CD8-positive, alpha-beta memory T cell (primary cell): Measurements from ENCODE around the gene UHMK1. TPM values are rescaled to one million over a fixed set of nuclear protein-coding genes. Genes with fewer than 3 reads are reported as not detected.

Experiments
- CTCF ChIA-PET: fragments of 350-600 bp; sonication (Branson Sonifier 250); formaldehyde crosslinking; loops from one replicate; lab custom pipeline; 2021; ENCODE audit warnings: antibody characterized with exemption; lab: Charles Lee
- POLR2A ChIA-PET: fragments of 350-600 bp; sonication (Branson Sonifier 250); formaldehyde crosslinking; loops from one replicate; lab custom pipeline; 2021; ENCODE audit warnings: antibody characterized with exemption; lab: Charles Lee
- DNase-seq, 5 donors: peaks; one replicate each; pipeline versions ENCODE4 v3.0.0 to v3.0.0-alpha.2; 2020 to 2022; ENCODE audit warnings: mixed read lengths in 1 of 5
- H3K27ac ChIP-seq: one replicate; pipeline ENCODE4 v1.7.0; 2013; ENCODE audit warnings: low read depth, mild to moderate bottlenecking, low read length, moderate library complexity
- H3K27me3 ChIP-seq: 2 replicates; pipeline ENCODE4 v1.7.0; 2013; ENCODE audit warnings: low read length, mild to moderate bottlenecking; ENCODE audit not compliant: insufficient read depth, poor library complexity, severe bottlenecking
- H3K36me3 ChIP-seq: 2 replicates; pipeline ENCODE4 v1.7.0; 2013; ENCODE audit warnings: mild to moderate bottlenecking, low read length, moderate library complexity; ENCODE audit not compliant: insufficient read depth
- H3K4me1 ChIP-seq: 2 replicates; pipeline ENCODE4 v1.7.0; 2013; ENCODE audit warnings: mild to moderate bottlenecking, low read length, moderate library complexity; ENCODE audit not compliant: insufficient read depth
- H3K4me3 ChIP-seq: 2 replicates; pipeline ENCODE4 v1.7.0; 2013; ENCODE audit warnings: mild to moderate bottlenecking, low read length
- H3K9me3 ChIP-seq: 2 replicates; pipeline ENCODE4 v1.7.0; 2013; ENCODE audit warnings: mild to moderate bottlenecking, low read length
- H3K27ac Mint-ChIP-seq, 8 donors: one replicate each; pipeline ENCODE4 v1.8.0; 2020 to 2021; ENCODE audit warnings: mixed read lengths in 8 of 8, mild to moderate bottlenecking in 6 of 8, inconsistent platforms in 3 of 8, moderate library complexity in 3 of 8
- H3K27me3 Mint-ChIP-seq, 2 donors: one replicate each; pipeline ENCODE4 v1.8.0; 2020 to 2021; ENCODE audit warnings: mixed read lengths in 2 of 2, mild to moderate bottlenecking in 1 of 2, moderate library complexity in 1 of 2
- H3K36me3 Mint-ChIP-seq, 3 donors: one replicate each; pipeline ENCODE4 v1.8.0; 2020 to 2021; ENCODE audit warnings: mixed read lengths in 3 of 3, inconsistent platforms in 1 of 3, mild to moderate bottlenecking in 1 of 3
- H3K4me1 Mint-ChIP-seq, 3 donors: one replicate each; pipeline ENCODE4 v1.8.0; 2020 to 2021; ENCODE audit warnings: mixed read lengths in 3 of 3, inconsistent platforms in 1 of 3, mild to moderate bottlenecking in 1 of 3
- H3K4me3 Mint-ChIP-seq, 7 donors: one replicate each; pipeline ENCODE4 v1.8.0; 2020 to 2021; ENCODE audit warnings: mixed read lengths in 7 of 7, mild to moderate bottlenecking in 6 of 7, moderate library complexity in 4 of 7, inconsistent platforms in 2 of 7
- H3K9me3 Mint-ChIP-seq, 5 donors: one replicate each; pipeline ENCODE4 v1.8.0; 2020 to 2022; ENCODE audit warnings: mixed read lengths in 5 of 5, mild to moderate bottlenecking in 3 of 5, moderate library complexity in 2 of 5, inconsistent platforms in 1 of 5
- polyA plus RNA-seq: library from polyadenylated mRNA; unstranded; fragments of 300-500 nt; fragmentation: Illumina TruSeq; gene quantifications from one replicate; pipeline ENCODE4 v1.2.3, GENCODE V29; 2021
- total RNA-seq, 2 experiments: library from RNA; stranded (reverse); gene quantifications; one replicate each; pipeline ENCODE4 v1.2.3, GENCODE V29; 2021

The UHMK1 gene
- total and polyA plus RNA-seq, 3 experiments from 2014 or later, result 54.3 to 67.9 (median 67.7) TPM

DNA sequence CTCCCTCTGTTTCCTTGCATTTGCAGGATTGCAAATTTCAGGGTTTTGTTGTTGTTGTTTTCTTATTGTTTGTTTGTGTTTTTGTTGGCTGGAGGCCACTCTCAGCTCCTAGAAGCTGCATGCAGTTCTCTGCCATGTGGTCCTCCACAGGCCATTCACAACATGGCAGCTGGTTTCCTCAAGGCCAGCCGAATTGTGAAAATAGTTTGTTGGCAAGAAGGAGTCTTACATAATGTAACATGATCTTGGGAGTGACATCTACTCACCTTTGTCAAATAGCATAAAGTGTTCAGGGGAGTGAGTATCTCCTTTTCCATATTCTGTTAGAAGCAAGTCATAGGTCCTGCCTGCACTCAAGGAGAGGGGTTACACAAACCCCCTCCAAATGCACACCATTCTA is 53.3 kb downstream of the UHMK1 start:
- Histone ChIP-seq H3K36me3 (no peaks in the 10 kb centered on the region), H3K27me3 (no peaks in the 10 kb centered on the region), H3K9me3 (no peaks in the 10 kb centered on the region), H3K27ac (peak overlapping the region; percentile 43), H3K4me1 (no peaks in the 10 kb centered on the region), H3K4me3 (no peak overlapping the region)
- peaks cover 0 to 8% (median 0%) of the 10 kb centered on the region in 3 donors for H3K36me3 Mint-ChIP-seq
- H3K27ac Mint-ChIP-seq, result peak overlapping the region in 1 of 8 donors; percentile 43
- no peaks in the 10 kb centered on the region for H3K9me3 Mint-ChIP-seq
- H3K4me1 Mint-ChIP-seq, result peaks cover 0 to 16% (median 9%) of the 10 kb centered on the region in 3 donors
- no peak overlapping the region for H3K4me3 Mint-ChIP-seq
- POLR2A ChIA-PET, result no interaction called here
- peaks cover 0 to 3% of the 10 kb centered on the region in 2 donors for H3K27me3 Mint-ChIP-seq
- no peak for DNase-seq
- CTCF ChIA-PET, result no interaction called here

DNA sequence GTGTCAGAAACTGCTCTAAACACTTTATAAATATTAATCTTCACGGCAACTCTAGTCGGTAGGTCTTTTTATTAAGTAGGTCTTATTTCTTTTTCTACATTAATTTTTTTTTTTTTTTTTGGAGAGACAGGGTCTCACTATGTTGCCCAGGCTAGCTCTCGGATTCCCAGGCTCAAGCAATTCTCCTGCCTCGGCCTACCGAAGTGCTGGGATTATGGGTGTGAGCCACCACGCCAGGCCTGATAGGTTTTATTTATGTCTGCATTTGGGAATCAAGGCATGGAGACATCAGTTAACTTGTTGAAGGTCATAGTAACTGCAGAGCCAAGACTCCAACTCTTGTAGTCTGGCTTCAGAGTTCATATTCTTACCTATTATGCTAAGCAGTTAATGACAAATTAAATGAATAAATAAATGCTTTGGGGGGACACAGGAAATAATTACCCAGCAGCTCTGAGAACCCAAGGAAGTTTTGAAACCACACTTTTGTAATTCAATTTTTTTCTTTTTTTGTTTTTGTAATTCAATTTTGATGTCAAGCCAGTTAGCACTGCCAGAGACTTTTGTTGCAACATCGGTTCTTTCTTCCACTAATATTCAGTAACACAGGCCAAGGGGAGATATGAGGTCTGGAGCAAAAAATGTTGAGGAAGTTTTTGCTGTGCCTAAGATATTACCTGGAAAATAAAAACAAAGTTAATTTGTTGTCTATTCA is 54.5 kb downstream of the UHMK1 start:
- no peaks in the 10 kb centered on the region for H3K9me3 ChIP-seq
- CTCF ChIA-PET, result no interaction called here
- peaks cover 0 to 16% (median 9%) of the 10 kb centered on the region in 3 donors for H3K4me1 Mint-ChIP-seq
- no peaks in the 10 kb centered on the region for H3K36me3 ChIP-seq
- no peaks in the 10 kb centered on the region for H3K27me3 ChIP-seq
- H3K27me3 Mint-ChIP-seq, result no peaks in the 10 kb centered on the region
- no peak for DNase-seq
- H3K36me3 Mint-ChIP-seq, result peaks cover 0 to 8% (median 1%) of the 10 kb centered on the region in 3 donors
- H3K27ac Mint-ChIP-seq, result no peak overlapping the region
- H3K9me3 Mint-ChIP-seq, result no peaks in the 10 kb centered on the region
- no peak overlapping the region for H3K4me3 ChIP-seq
- H3K4me1 ChIP-seq, result no peaks in the 10 kb centered on the region
- H3K4me3 Mint-ChIP-seq, result no peak overlapping the region
- POLR2A ChIA-PET, result no interaction called here
- H3K27ac ChIP-seq, result no peak overlapping the region

DNA sequence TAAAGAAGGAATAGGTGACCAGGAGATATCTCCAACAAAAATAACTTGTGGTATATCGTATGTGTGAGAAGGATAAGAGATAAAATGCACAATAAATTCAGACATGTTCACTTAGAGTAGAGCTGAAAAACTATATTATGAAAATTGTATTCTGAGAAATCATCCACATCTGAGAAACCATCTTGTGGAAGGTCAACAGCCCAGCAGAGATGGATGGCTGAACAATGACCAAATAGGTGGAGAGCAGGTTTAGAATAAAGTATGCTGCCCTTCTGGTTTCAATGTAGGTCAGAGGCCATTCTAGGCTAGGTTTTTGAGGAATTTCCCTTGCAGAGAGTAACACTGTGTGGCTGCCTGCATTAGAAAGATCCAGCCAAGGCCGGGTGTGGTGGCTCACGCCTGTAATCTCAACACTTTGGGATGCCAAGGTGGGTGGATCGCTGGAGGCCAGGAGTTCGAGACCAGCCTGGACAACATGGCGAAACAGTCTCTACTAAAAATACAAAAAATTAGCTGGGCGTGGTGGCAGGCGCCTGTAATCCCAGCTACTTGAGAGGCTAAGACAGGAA is 55.1 kb downstream of the UHMK1 start:
- Mint-ChIP-seq H3K27me3 (no peaks in the 10 kb centered on the region), H3K4me3 (no peak overlapping the region), H3K4me1 (peaks cover 0 to 14% (median 9%) of the 10 kb centered on the region in 3 donors), H3K9me3 (no peaks in the 10 kb centered on the region), H3K36me3 (peaks cover 0 to 8% (median 1%) of the 10 kb centered on the region in 3 donors), H3K27ac (no peak overlapping the region)
- H3K36me3 ChIP-seq, result no peaks in the 10 kb centered on the region
- no peak overlapping the region for H3K4me3 ChIP-seq
- no peaks in the 10 kb centered on the region for H3K4me1 ChIP-seq
- H3K9me3 ChIP-seq, result no peaks in the 10 kb centered on the region
- no peaks in the 10 kb centered on the region for H3K27me3 ChIP-seq
- ChIA-PET POLR2A (no interaction called here), CTCF (no interaction called here)
- DNase-seq, result no peak
- no peak overlapping the region for H3K27ac ChIP-seq

DNA sequence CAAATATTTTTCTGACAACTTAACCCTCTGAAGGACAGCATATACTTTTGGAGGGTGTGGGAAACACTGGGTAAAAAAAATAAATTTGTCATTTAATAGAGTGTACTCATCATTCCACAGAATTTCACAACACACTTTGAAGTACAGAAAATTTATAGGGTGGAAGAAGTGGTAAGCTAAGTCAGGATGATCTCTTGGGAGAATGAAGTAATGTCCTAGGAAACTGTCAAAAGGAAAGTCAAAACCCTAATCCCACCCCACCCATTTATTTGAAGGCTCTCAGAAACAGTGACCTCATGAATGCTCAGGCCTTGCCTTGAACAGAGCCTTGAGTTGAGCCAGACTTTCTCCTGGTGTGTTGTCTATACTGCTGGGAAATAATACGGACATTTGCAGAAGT is 56.6 kb downstream of the UHMK1 start:
- H3K36me3 Mint-ChIP-seq, result peaks cover 0 to 1% (median under 1%) of the 10 kb centered on the region in 3 donors
- no peak overlapping the region for H3K27ac Mint-ChIP-seq
- H3K9me3 Mint-ChIP-seq, result no peaks in the 10 kb centered on the region
- Histone ChIP-seq H3K27me3 (no peaks in the 10 kb centered on the region), H3K36me3 (no peaks in the 10 kb centered on the region), H3K4me1 (no peaks in the 10 kb centered on the region), H3K4me3 (no peak overlapping the region), H3K9me3 (no peaks in the 10 kb centered on the region), H3K27ac (no peak overlapping the region)
- H3K27me3 Mint-ChIP-seq, result no peaks in the 10 kb centered on the region
- no peak overlapping the region for H3K4me3 Mint-ChIP-seq
- POLR2A ChIA-PET, result no interaction called here
- no peak for DNase-seq
- H3K4me1 Mint-ChIP-seq, result peaks cover 0 to 5% (median 3%) of the 10 kb centered on the region in 3 donors
- CTCF ChIA-PET, result no interaction called here

DNA sequence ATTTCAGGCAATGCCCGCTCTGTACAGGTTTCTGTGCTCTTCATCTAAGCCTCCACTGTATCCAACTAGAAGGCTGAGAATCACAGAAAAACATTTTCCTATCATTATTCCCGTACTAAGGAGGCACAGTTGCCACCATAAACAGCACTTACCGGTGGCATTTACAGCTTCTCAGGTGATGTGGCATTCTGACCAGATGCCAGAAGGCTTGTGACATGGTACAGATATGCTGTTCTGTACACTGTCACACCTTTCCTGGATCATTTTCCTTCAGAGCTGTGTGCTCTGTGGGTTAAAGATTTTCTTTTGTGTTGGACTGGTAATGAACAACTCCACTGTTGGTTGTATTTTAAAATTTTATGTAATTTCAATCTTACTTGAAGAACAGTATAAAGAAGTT is 59.9 kb downstream of the UHMK1 start:
- H3K4me1 ChIP-seq, result peaks cover 15% of the 10 kb centered on the region
- Mint-ChIP-seq H3K27me3 (peaks cover 0 to 3% of the 10 kb centered on the region in 2 donors), H3K36me3 (peaks cover 0 to 5% (median 1%) of the 10 kb centered on the region in 3 donors), H3K4me1 (peaks cover 19 to 21% (median 20%) of the 10 kb centered on the region in 3 donors), H3K9me3 (peaks cover 0 to 2% (median 0%) of the 10 kb centered on the region in 5 donors), H3K27ac (no peak overlapping the region), H3K4me3 (no peak overlapping the region)
- no peak overlapping the region for H3K27ac ChIP-seq
- H3K9me3 ChIP-seq, result no peaks in the 10 kb centered on the region
- ChIA-PET POLR2A (no interaction called here), CTCF (no interaction called here)
- DNase-seq, result no peak
- H3K27me3 ChIP-seq, result no peaks in the 10 kb centered on the region
- no peaks in the 10 kb centered on the region for H3K36me3 ChIP-seq
- H3K4me3 ChIP-seq, result no peak overlapping the region

DNA sequence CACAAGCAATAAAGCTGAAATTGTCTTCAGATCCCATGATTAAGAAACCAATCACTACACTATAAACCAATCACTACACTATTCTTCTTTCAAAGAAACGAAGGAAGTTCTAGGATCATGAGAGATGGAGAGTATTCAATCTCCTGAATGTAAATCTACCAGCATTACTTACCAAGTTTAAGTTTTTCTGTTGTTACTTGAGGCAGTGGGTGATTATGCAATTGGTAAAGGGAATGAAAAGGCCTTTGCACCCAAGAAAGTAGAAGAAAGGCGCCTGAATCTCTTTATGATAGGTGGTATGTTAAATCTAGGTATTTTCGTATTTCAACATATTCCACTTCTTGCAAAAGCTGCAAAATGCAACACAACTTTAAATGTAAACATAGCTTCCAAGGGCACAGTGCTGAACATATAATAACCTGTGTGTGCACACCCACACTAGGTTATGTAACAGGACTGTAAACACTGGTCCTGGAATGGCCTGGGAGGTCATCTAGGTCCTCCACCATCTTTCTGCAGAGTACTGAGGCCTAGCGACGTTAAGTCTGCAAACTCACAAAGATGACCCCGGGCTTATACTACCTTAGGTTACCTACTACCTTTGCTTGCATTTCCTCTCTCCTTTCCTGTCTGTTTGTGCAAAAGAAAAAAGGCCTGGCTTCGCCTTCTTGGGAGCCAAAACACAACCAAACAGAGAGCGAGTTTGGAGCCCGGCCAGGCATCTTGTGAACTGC is 62.9 kb downstream of the UHMK1 start:
- ChIA-PET POLR2A (no interaction called here), CTCF (no interaction called here)
- peaks cover 39 to 49% (median 48%) of the 10 kb centered on the region in 3 donors for H3K4me1 Mint-ChIP-seq
- H3K4me1 ChIP-seq, result peaks cover 16% of the 10 kb centered on the region
- no peak for DNase-seq
- no peaks in the 10 kb centered on the region for H3K27me3 ChIP-seq
- H3K27ac Mint-ChIP-seq, result peak overlapping the region; percentile 97 to 99 (median 99)
- peak overlapping the region; percentile 93 for H3K27ac ChIP-seq
- H3K9me3 Mint-ChIP-seq, result peaks cover 0 to 2% (median 0%) of the 10 kb centered on the region in 5 donors
- H3K36me3 Mint-ChIP-seq, result peaks cover 0 to 5% (median 1%) of the 10 kb centered on the region in 3 donors
- H3K4me3 Mint-ChIP-seq, result peak overlapping the region; percentile 96 to 99 (median 96)
- no peaks in the 10 kb centered on the region for H3K36me3 ChIP-seq
- H3K4me3 ChIP-seq, result peak overlapping the region; percentile 78
- peaks cover 0 to 3% of the 10 kb centered on the region in 2 donors for H3K27me3 Mint-ChIP-seq
- H3K9me3 ChIP-seq, result no peaks in the 10 kb centered on the region

DNA sequence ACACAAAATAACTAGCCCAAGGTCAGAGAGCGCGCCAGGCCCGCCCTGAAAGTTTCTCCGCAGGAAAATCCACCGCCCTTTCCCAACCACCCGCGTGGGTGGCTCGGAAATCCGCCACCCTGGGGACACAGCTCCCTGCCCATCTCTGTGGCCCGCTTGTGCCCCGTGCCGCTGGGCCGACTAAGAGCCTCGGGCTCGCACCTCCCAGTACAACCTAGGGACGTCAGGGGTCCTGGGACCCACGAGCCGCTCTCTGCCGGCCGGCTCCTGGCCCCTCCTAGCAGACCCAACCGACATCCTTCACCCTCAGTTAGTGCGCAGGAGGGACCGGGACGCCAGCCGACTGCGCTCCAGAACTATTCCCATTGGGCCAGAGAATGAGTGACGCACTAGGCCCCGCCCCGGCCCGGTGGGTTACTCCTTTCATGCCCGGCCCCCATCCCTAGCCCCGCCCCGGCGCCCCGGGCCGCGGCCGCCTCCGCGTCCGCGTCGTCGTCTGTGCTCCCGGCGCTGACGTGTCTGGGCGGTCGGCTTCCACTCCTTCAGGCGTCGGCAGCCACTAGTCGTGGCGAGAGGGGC is 63.5 kb downstream of the UHMK1 start:
- ChIA-PET POLR2A (no interaction called here), CTCF (no interaction called here)
- peak; percentile 98 for DNase-seq
- H3K4me1 Mint-ChIP-seq, result peaks cover 43 to 53% (median 51%) of the 10 kb centered on the region in 3 donors
- peaks cover 0 to 3% of the 10 kb centered on the region in 2 donors for H3K27me3 Mint-ChIP-seq
- no peaks in the 10 kb centered on the region for H3K36me3 ChIP-seq
- no peaks in the 10 kb centered on the region for H3K27me3 ChIP-seq
- H3K9me3 Mint-ChIP-seq, result peaks cover 0 to 2% (median 0%) of the 10 kb centered on the region in 5 donors
- H3K9me3 ChIP-seq, result no peaks in the 10 kb centered on the region
- peaks cover 16% of the 10 kb centered on the region for H3K4me1 ChIP-seq
- H3K4me3 ChIP-seq, result peak overlapping the region; percentile 78
- H3K27ac Mint-ChIP-seq, result peak overlapping the region; percentile 97 to 99 (median 99)
- peaks cover 0 to 9% (median 1%) of the 10 kb centered on the region in 3 donors for H3K36me3 Mint-ChIP-seq
- H3K27ac ChIP-seq, result peak overlapping the region; percentile 93
- peak overlapping the region; percentile 96 to 99 (median 96) for H3K4me3 Mint-ChIP-seq
